HG02642 (cell line): Measurements from ENCODE around the gene ISCA2.

Experiments used
- ATAC-seq: cut with Tn5 transposase; IDR thresholded peaks from one replicate; pipeline ENCODE4 v1.9.1; 2021; ENCODE audit warnings: mild to moderate bottlenecking; ENCODE audit not compliant: unreplicated experiment, poor library complexity

Gene ISCA2

GRCh38 chr14:74507085-74507484 is 13.5 kb downstream of the ISCA2 start:
- no peak for ATAC-seq

GRCh38 chr14:74507840-74508239 is 14.3 kb downstream of the ISCA2 start:
- no peak for ATAC-seq

- ATAC-seq, result no peak
These were observed 14.7 kb downstream of the ISCA2 start for GRCh38 chr14:74508292-74508731.

- ATAC-seq, result no peak
These were observed 15.4 kb downstream of the ISCA2 start for GRCh38 chr14:74508844-74509428.

- ATAC-seq, result no peak
These were observed 16.1 kb downstream of the ISCA2 start for GRCh38 chr14:74509587-74510222.

GRCh38 chr14:74510223-74510931 is 16.8 kb downstream of the ISCA2 start:
- ATAC-seq, result no peak

- ATAC-seq, result no peak
These were observed 17.4 kb downstream of the ISCA2 start for GRCh38 chr14:74510959-74511409.

- ATAC-seq, result no peak
These were observed 18.6 kb downstream of the ISCA2 start for GRCh38 chr14:74511966-74512830.

GRCh38 chr14:74514471-74514941 is 20.9 kb downstream of the ISCA2 start:
- ATAC-seq, result no peak

- ATAC-seq, result no peak
These were observed 22.4 kb downstream of the ISCA2 start for GRCh38 chr14:74515891-74516412.

GRCh38 chr14:74516451-74517160 is 23.0 kb downstream of the ISCA2 start:
- no peak for ATAC-seq

GRCh38 chr14:74517731-74518130 is 24.2 kb downstream of the ISCA2 start:
- ATAC-seq, result no peak

GRCh38 chr14:74518221-74518620 is 24.7 kb downstream of the ISCA2 start:
- no peak for ATAC-seq

- ATAC-seq, result no peak
These were observed 25.9 kb downstream of the ISCA2 start for GRCh38 chr14:74519316-74520074.

GRCh38 chr14:74521756-74522155 is 28.2 kb downstream of the ISCA2 start:
- no peak for ATAC-seq

- no peak for ATAC-seq
These were observed 29.2 kb downstream of the ISCA2 start for GRCh38 chr14:74522740-74523139.

- no peak for ATAC-seq
These were observed 30.7 kb downstream of the ISCA2 start for GRCh38 chr14:74524076-74524811.

GRCh38 chr14:74524812-74525135 is 31.2 kb downstream of the ISCA2 start:
- no peak for ATAC-seq
